Kidney (tissue), 14 donors: Measurements from ENCODE around the gene FLT4. TPM values are rescaled to one million over a fixed set of nuclear protein-coding genes. Genes with fewer than 3 reads are reported as not detected.

Experiments used
- DNase-seq, 5 donors: peaks; one replicate each; pipeline ENCODE4 v3.0.0-alpha.2; 2013 to 2020
- FAIRE-seq: peaks from 2 replicates; lab custom pipeline; 2012; peaks lifted over from hg19 to GRCh38; lab: Jason Lieb, UNC
- H3K27ac ChIP-seq, 2 donors: one replicate each; pipeline ENCODE4 v1.7.0; 2013; ENCODE audit warnings: low read depth in 2 of 2, low read length in 2 of 2, inconsistent platforms in 1 of 2
- H3K27me3 ChIP-seq: one replicate; pipeline ENCODE4 v1.7.1; 2013; ENCODE audit warnings: low read length, inconsistent platforms; ENCODE audit not compliant: control insufficient read depth, insufficient read depth
- H3K36me3 ChIP-seq, 3 donors: one replicate each; pipeline versions ENCODE4 v1.7.0 to v1.7.1; 2013; ENCODE audit warnings: low read length in 3 of 3, control low read depth in 1 of 3, inconsistent platforms in 1 of 3; ENCODE audit not compliant: insufficient read depth in 3 of 3, control insufficient read depth in 2 of 3
- H3K4me1 ChIP-seq, 3 donors: one replicate each; pipeline versions ENCODE4 v1.7.0 to v1.7.1; 2013; ENCODE audit warnings: low read length in 3 of 3, inconsistent platforms in 1 of 3, low read depth in 1 of 3; ENCODE audit not compliant: control insufficient read depth in 2 of 3, insufficient read depth in 2 of 3
- H3K4me3 ChIP-seq, 3 donors: one replicate each; pipeline versions ENCODE4 v1.7.0 to v1.8.1; 2013; ENCODE audit warnings: low read length in 3 of 3, control low read depth in 1 of 3, inconsistent platforms in 1 of 3
- H3K9ac ChIP-seq, 3 donors: one replicate each; pipeline versions ENCODE4 v1.7.0 to v1.7.1; 2013; ENCODE audit warnings: low read length in 3 of 3, control low read depth in 1 of 3, inconsistent platforms in 1 of 3
- H3K9me3 ChIP-seq, 3 donors: one replicate each; pipeline versions ENCODE4 v1.7.0 to v1.7.1; 2013; ENCODE audit warnings: low read length in 3 of 3, control low read depth in 1 of 3, inconsistent platforms in 1 of 3; ENCODE audit not compliant: control insufficient read depth in 2 of 3, insufficient read depth in 1 of 3
- intact Hi-C: fragments of 100-400 bp; cut with DNase I; formaldehyde crosslinking; loops from one replicate; pipeline ENCODE4 v1.11.1; 2022
- polyA plus RNA-seq: library from polyadenylated mRNA; stranded (reverse); fragments of 350-450 nt; fragmentation: Illumina TruSeq; extraction: RNeasy Lipid Tissue Mini Kit (QIAGEN cat#74804); gene quantifications from one replicate; pipeline ENCODE4 v1.2.3, GENCODE V29; 2014; ENCODE audit warnings: low read depth, low replicate concordance; ENCODE audit not compliant: insufficient read depth
- total RNA-seq: library from RNA; stranded (reverse); fragmentation: NEBNext Ultra II Directional; extraction: Animal tissue kit (Norgen Biotek cat#: 25700); gene quantifications from one replicate; pipeline ENCODE4 v1.2.1, GENCODE V29; 2021
- TF ChIP-seq, protein P1 (sequence below): IDR thresholded peaks from 3 replicates; pipeline ENCODE4 v1.5.1; 2012; ENCODE audit warnings: mild to moderate bottlenecking, moderate library complexity, borderline replicate concordance; ENCODE audit not compliant: insufficient read depth; ENCODE audit errors: extremely low read depth
- donor health status: control.
- donor health status: control.
- donor health status: control.
- donor health status: control.
- donor health status: control.
- donor health status: DM: yes; HTN: yes; CAD: no.
- donor health status: Normal renal cell carcinoma (clear cell type).

The FLT4 gene
- total and polyA plus RNA-seq, 2 donors from 2014 or later, result 6.9 to 29.4 TPM

DNA sequence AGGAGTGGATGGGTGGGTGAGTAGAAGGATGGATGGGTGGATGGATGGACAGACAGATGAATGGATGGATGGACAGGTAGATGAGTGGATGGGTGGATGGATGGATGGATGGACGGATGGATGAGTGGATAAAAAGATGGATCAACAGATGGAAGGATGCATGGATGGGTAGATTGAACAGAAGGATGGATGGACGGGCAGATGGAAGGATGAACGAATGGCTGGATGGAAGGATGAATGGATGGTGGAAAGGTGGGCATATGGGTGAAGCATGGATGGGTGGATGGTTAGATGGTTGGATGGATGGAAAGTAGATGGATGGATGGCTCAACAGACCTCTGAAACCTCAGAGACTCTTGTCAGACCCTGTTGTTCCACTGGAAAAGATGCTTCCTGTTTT, 10.1 kb downstream of the FLT4 start:
- Histone ChIP-seq H3K9ac (no peak overlapping the region), H3K9me3 (no peaks in the 10 kb centered on the region), H3K27ac (no peak overlapping the region), H3K36me3 (no peaks in the 10 kb centered on the region), H3K4me1 (peaks cover 0 to 4% (median 0%) of the 10 kb centered on the region in 3 donors), H3K4me3 (no peak overlapping the region), H3K27me3 (no peaks in the 10 kb centered on the region)
- TF ChIP-seq, protein P1, sequence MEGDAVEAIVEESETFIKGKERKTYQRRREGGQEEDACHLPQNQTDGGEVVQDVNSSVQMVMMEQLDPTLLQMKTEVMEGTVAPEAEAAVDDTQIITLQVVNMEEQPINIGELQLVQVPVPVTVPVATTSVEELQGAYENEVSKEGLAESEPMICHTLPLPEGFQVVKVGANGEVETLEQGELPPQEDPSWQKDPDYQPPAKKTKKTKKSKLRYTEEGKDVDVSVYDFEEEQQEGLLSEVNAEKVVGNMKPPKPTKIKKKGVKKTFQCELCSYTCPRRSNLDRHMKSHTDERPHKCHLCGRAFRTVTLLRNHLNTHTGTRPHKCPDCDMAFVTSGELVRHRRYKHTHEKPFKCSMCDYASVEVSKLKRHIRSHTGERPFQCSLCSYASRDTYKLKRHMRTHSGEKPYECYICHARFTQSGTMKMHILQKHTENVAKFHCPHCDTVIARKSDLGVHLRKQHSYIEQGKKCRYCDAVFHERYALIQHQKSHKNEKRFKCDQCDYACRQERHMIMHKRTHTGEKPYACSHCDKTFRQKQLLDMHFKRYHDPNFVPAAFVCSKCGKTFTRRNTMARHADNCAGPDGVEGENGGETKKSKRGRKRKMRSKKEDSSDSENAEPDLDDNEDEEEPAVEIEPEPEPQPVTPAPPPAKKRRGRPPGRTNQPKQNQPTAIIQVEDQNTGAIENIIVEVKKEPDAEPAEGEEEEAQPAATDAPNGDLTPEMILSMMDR, result no peak
- no peak for FAIRE-seq
- DNase-seq, result no peak
- intact Hi-C loops, result no loop called here

DNA sequence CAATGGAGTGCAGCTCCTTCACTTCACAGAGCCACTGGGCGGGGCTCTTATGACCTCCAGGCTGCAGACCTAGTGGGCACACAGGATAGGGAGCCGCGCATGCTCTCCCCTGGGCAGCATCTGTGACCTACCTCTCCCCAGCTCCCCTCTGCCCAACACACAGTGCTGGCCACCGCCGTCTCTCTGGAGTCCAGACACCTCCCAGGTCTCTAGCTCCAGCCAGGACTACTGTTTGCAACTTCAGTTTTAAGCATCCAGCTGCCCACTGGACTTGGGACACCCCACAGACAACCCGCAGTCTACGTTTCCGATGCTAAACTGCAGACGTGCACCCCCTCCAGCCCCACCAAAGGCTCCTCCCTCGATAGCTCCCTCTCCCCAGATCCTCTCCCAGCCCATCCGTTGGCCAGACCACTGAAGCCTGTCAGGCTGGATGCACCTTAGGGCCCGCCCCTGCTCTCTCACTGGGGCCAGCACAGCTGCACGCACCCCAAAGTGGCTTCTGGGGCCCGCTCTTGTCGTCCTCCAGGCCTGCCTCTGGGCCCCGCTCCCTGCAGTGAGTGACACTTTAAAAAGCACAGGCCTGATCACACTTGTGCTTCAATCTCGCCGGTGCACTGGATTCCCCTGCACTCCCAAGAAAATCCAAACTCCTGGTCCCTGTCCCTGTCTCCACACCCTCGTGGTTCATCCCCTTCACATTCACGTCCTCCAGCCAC, 11.3 kb downstream of the FLT4 start:
- Histone ChIP-seq H3K36me3 (no peaks in the 10 kb centered on the region), H3K9ac (no peak overlapping the region), H3K4me1 (peaks cover 0 to 2% (median 0%) of the 10 kb centered on the region in 3 donors), H3K4me3 (no peak overlapping the region), H3K27me3 (no peaks in the 10 kb centered on the region), H3K9me3 (no peaks in the 10 kb centered on the region), H3K27ac (no peak overlapping the region)
- TF ChIP-seq, protein P1, result no peak
- DNase-seq, result peak in 2 of 5 donors; percentile 34 to 59
- intact Hi-C loops, result no loop called here
- FAIRE-seq, result no peak

DNA sequence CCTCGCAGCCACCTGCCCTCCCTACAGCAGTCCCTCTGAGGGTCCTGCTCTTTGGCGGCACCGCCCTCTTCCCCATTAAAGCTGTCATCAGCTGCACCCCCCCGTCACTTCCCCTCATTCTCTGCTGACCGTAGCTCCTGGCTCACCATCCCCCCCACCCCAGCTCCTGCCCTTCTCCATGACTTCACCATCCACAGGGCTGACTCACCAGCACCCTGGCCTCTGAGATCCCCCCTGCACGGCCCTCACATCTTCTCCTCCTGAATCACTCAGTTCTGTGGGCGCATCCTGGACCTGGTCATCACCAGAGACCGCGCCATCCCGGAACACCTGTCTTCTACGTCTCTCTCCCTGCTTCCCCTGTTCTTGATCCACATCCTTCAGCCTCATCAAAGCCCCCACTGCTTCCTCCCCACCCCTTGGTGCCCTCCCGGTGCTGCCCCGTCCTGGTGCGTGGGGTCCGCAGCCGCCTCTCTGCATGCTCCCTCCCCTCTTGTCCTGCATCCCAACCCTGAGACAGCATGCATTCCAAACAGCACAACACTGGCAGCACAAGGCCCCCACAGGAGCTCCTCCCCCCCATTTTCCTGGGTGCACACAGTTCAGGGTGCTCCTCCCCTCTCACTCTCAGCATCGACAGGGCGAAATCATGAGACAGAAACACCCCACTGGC, 12.9 kb downstream of the FLT4 start:
- H3K4me1 ChIP-seq, result peaks cover 0 to 4% (median 0%) of the 10 kb centered on the region in 3 donors
- TF ChIP-seq, protein P1, result no peak
- peak in 2 of 5 donors; percentile 37 to 61 for DNase-seq
- H3K27me3 ChIP-seq, result no peaks in the 10 kb centered on the region
- intact Hi-C loops, result no loop called here
- H3K36me3 ChIP-seq, result no peaks in the 10 kb centered on the region
- no peak overlapping the region for H3K27ac ChIP-seq
- no peaks in the 10 kb centered on the region for H3K9me3 ChIP-seq
- no peak overlapping the region for H3K9ac ChIP-seq
- no peak overlapping the region for H3K4me3 ChIP-seq
- no peak for FAIRE-seq
